A172 (cell line): Measurements from ENCODE around the gene TSR2. TPM values are rescaled to one million over a fixed set of nuclear protein-coding genes. Genes with fewer than 3 reads are reported as not detected.
A peak's percentile ranks its signal among the peaks of the same experiment; 100 is the strongest.
"Not testable (repeated sequence)": the region's sequence is repeated elsewhere in the genome, so short reads cannot be mapped to it uniquely, and the experiment has no call there.

ENCODE experiments used
- DNase-seq: peaks from one replicate; pipeline ENCODE4 v3.0.0-alpha.2; 2015; ENCODE audit warnings: low spot score
- total RNA-seq: library from RNA; depleted of rRNA; stranded (reverse); fragments of >200 nt; shearing (Covaris generic); gene quantifications from 2 replicates; pipeline ENCODE4 v1.2.3, GENCODE V29; 2014; rRNA removed

The TSR2 gene
- total RNA-seq, 1 experiment from 2014 or later: 32.8 TPM

DNA sequence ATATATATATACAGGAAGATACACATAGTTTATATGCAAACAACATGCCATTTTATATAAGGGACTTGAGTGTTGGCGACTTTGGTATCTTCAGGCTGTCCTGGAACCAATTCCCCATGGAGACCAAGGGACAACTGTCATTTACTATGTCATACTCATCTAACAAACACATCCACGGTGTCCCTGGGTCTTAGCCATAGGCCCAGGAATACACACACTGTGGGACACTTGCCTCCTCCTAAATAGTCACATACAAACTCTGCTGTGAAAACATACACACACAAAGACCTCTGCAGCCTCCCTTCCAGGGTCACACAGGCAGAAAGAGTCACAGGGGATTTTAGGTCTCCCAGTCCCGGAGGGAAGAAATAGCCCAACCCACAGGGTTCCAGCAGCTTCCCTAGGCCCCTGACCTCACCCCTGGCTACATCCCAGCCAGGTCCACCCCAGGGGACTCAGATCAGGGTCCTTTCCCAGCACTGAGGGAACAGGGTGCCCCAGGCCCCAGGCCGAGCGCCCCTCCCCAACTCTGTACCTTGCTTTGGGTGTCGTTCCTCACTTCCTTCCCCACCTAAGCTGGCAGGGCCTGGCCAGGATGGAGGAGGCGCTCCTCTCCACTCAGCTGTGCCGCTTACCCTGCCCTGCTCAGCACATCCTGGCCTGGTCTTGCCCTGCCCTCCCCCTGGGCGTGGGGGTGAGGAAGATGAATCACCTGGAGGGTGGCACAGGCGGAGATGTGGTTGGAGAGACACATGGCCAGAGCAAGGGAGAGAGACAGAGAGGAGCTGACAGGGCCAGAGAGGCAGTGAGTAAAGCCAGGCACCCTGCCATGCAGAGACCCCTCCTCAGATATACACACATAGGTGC lies 34.0 kb downstream of the TSR2 start:
- DNase-seq: peak; percentile 68

DNA sequence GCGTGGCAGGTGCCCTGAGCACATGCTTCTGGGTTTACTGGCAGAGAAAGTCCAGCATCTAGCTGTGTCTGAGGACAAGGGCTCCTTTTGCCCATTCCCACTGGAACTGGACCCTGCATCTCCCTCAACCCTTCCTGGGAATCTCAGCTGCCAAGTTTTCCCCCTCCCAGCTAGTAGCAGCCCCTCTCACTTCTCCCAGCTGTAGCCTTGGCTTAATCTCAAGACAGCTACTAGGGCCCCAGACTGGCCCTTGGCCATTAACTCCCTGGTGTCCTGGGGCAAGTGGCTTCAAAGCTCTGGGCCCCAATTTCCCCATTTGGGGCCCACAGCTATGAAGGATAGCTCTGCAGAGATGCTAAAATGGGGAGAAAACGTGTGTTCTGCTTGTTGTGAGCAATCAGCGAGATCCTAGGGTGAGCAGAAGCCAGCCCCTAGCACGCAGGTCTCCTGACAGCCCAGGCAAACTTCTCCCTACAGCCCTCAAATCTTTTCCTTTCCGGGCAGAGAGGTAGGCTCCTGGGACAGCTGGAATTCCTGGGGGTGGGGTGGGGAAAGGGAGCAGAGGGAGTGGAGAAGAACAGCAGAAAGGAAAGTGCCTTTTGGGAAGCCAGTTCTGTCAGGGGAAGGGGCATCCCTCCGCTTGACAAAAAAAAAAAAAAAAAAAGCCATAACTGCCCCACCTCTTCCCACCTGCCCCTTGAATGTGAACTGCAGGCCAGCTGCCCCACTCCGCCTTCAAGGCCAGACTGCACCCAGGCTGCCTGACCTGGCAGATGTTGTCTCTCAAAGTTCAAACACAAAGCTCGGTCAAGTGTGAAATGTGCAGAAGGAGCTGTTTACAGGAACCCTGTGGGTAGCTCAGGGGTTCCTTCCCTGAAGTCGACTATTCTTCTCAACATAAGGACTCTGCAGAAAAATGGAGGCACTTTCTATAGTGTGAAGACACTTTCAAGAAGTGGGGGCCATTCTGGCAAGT lies 39.2 kb downstream of the TSR2 start:
- no peak for DNase-seq

DNA sequence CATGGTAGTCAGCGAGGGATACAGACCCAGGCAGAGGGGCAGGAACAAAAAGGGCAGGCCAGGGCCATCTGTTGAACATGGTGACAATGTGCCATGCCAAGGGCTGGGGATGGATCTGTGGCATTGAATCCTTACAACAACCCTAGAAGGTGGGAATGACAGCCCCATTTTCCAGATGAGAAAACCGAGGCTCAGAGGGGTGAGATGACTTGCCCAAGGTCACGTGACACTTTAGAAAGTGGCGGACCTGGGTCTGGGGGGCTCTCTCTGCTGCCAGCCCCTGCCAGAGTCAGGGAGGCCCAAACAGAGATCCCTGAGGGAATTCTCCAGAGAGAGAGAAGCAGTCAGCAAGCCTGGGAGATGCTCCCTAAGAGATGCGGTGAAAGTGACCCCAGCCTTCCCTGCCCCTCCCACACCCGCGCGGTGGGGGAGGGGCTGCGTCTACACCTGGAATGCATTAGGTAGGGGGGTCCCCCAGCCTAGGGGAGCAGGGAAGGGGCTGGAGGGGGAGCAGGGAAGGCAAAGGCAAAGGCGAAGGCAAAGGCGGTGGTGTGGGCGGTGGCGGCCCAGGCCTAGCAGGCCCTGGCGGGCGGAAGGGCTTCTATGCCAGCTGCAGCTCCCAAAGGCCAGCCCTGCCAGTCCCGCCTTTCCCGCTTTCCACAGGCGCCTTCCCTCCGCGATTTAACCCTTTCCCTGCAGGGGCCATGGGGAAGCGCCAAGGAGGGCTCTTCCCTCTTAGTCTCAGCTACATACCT lies 42.8 kb downstream of the TSR2 start:
- DNase-seq: no peak

DNA sequence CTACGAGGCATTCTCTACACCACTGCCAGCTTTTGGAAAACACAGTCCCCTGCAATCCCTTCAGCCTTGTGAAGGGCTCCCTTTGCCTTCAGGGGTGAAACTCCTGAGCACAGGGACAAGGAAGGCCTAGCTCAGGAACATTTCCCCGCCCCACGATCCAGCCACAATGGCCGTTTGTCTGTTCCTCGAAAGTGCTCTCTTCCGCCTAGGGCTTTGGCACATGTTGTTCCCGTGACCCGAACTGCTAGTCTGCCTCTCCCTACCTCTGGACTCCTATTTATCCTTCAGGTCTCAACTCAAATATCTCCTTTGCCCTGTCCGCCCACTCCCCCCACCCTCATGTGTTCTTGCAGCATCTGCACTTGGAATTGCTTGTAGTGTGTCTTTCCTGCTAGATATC lies 43.7 kb downstream of the TSR2 start:
- DNase-seq: no peak

DNA sequence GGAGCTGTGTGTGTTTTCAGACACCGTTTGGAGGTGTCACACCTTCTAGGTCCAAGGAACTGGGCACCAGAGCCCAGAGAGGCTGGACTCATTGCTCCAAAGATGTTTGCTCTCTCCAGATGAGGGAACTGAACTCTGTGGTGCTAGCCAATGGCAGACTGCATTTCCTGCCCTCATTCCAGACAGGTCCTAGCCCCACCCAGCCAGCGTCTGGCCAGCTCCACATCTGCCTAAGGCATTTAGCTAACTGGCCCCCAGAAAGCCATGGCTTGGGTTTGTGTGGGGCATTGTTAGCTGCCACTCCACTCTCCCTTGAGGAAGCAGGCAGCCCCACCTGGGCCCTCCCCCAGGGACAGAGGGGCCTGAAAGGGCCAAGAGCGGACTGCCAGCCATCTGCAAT lies 44.5 kb downstream of the TSR2 start:
- DNase-seq: no peak

DNA sequence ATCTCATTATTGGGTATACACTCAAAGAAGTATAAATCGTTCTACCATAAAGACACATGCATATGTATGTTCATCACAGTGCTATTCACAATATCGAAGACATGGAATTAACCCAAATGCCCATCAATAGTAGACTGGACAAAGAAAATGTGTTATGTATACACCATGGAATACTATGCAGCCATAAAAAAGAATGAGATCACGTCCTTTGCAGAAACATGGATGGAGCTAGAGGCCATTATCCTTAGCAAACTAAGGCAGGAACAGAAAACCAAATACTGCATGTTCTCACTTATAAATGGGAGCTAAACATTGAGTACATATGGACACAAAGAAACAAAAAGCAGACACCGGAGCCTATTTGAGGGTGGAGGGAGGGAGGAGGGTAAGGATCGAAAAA lies 49.6 kb downstream of the TSR2 start:
- DNase-seq: not testable (repeated sequence)

DNA sequence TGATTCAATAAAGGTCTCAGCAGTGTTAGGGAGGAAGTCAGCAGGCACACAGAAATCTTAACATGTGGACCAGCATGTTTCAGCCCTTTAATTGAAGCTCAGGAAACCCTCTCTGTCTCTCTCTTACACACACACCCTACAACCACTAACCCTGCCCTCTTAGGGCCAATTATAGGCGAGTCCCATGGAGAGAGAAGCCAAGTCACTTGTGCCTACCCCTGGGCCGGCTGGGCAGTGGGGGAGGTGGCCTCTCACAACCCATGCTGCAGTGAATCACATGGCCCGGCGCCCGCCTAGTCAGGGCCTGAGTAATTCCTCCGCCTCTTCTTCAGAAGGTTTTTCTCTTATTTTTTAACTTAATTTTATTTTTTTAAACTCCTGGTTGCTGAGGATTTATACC lies 52.1 kb downstream of the TSR2 start:
- peak; percentile 36 for DNase-seq

DNA sequence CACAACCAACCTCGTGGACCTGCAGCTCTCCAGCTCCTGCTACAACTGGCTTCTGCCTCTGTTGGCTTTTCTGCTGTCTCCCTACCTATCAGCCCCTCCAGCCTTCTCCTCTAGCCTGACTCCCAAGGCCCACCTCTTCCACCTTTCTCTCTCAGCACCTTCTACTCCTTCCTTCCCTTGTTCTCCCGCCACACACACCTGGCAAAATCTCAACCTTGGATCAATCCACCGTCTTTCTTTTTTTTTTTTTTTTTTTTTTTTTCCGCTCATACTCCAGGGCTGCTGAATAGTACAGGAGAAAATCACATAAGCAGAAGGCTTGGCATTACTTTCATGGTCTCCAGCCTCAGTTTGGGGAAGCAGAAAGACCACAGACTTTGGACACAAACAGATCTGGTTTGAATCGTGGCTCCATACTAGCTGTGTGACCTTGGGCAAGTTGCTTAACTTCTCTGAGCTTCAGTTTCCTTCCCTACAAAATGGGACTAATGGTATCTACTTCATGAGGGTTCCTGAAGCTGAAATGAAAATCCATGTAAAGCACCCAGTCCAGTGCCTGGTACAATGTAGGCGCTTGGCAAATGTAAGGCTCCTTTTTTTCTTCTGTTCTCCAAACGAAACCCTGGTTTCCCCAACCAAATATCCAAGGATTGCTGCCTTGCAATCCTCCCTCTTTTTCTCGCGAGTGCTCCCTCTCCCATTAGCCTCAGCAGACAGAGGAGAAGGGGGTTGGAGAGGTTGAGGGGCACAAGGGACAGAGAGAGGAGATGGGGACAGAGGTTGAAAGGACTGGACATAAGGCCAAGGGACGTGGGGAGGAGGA lies 54.2 kb downstream of the TSR2 start:
- no peak for DNase-seq

Other genes starting within 250 kb of the TSR2 start
- gene WNK3, start 82.4 kb upstream of the TSR2 start, total RNA-seq: 3.3 and 4.2 TPM in 2 replicates
- gene FGD1, start 55.8 kb downstream of the TSR2 start, total RNA-seq: 11.2 and 12.0 TPM in 2 replicates
- 47.1 and 51.1 TPM in 2 replicates for gene GNL3L, start 89.8 kb downstream of the TSR2 start, total RNA-seq